Measurements from ENCODE around the gene LILRA1. TPM values are rescaled to one million over a fixed set of nuclear protein-coding genes. Genes with fewer than 3 reads are reported as not detected.
"Not testable (repeated sequence)": the region's sequence is repeated elsewhere in the genome, so short reads cannot be mapped to it uniquely, and the experiment has no call there.

Gene LILRA1
- total and polyA plus RNA-seq, 9 of the 15 experiments (the other 6 are each of a cell fraction or from before 2014, with no cell fraction given) = not detected

DNA sequence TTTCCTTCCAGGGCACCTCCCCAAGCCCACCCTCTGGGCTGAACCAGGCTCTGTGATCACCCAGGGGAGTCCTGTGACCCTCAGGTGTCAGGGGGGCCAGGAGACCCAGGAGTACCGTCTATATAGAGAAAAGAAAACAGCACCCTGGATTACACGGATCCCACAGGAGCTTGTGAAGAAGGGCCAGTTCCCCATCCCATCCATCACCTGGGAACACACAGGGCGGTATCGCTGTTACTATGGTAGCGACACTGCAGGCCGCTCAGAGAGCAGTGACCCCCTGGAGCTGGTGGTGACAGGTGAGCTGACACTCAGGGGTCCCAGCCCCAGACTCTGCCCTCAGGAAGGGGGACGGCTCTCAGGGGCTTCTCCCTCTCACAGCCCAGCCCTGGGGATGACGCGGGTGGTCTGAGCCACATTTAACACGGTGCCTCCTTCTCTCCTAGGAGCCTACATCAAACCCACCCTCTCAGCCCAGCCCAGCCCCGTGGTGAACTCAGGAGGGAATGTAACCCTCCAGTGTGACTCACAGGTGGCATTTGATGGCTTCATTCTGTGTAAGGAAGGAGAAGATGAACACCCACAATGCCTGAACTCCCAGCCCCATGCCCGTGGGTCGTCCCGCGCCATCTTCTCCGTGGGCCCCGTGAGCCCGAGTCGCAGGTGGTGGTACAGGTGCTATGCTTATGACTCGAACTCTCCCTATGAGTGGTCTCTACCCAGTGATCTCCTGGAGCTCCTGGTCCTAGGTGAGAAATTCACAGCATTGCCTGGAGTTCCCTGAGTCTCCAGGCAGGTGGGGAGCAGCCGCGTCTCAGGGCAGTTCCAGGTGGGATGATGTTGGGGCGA, 38.3 kb downstream of the LILRA1 start:
- under 1% methylated on average over 19 of the region's 23 CpGs for WGBS (ENCODE audit: insufficient coverage, low coverage, missing lambda C conversion rate)
- H3K27me3 ChIP-seq (ENCODE audit: control insufficient read depth in 2 of 2, insufficient read depth in 2 of 2, low read length in 2 of 2) = peaks cover 3 to 36% of the 10 kb centered on the region in 2 experiments; a peak in 3 of 5 replicates

DNA sequence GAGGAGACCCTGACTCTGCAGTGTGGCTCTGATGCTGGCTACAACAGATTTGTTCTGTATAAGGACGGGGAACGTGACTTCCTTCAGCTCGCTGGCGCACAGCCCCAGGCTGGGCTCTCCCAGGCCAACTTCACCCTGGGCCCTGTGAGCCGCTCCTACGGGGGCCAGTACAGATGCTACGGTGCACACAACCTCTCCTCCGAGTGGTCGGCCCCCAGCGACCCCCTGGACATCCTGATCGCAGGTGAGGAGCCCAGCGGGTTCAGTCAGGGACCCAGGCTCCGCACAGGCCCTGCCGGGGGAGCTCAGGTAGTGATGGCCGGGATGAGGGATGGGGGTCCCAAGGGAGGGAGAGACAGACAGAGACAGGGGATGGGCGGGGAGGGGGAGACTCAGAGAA, 39.1 kb downstream of the LILRA1 start:
- H3K79me2 ChIP-seq (ENCODE audit: control insufficient read depth, insufficient read depth, low read length); H2AFZ ChIP-seq (ENCODE audit: low read depth, low read length); FAIRE-seq; BruUV-seq (replicated peaks); H4K20me1 ChIP-seq (replicated peaks; ENCODE audit: control insufficient read depth, insufficient read depth, low read length); H3K27ac ChIP-seq (ENCODE audit: extremely low read depth, low read depth, low read length); H3K9ac ChIP-seq (ENCODE audit: insufficient read depth in 1 of 2, low read depth in 2 of 2, low read length in 2 of 2); H3K9me1 ChIP-seq (ENCODE audit: control insufficient read depth, insufficient read depth, low read length); DNase-seq (ENCODE audit: extremely low read depth in 1 of 4, low spot score in 3 of 4); intact Hi-C loops (cut with micrococcal nuclease); CTCF ChIA-PET (ENCODE audit: low intra/inter-chr PET ratio); ATAC-seq; H3K4me3 ChIP-seq; H3K4me2 ChIP-seq (ENCODE audit: insufficient read depth, low read length); H3K36me3 ChIP-seq (ENCODE audit: control insufficient read depth, insufficient read depth, low read length); H3K9me3 ChIP-seq (replicated peaks; ENCODE audit: control insufficient read depth, insufficient read depth, low read depth, low read length); H3K4me1 ChIP-seq (replicated peaks in 1 of 2; ENCODE audit: control insufficient read depth in 2 of 2, insufficient read depth in 2 of 2, low read length in 2 of 2); POLR2A ChIA-PET: not testable (repeated sequence)
- in situ Hi-C loops (cut with MboI) = loop anchor here (5.0 kb wide), 1 partner anchor 350 kb away; the partner anchor contains the start of gene LILRB2
- WGBS (ENCODE audit: insufficient coverage, low coverage, missing lambda C conversion rate) = 1% methylated on average over 15 of the region's 16 CpGs
- peaks cover 3 to 38% of the 10 kb centered on the region in 2 experiments; a peak in 3 of 5 replicates for H3K27me3 ChIP-seq (ENCODE audit: control insufficient read depth in 2 of 2, insufficient read depth in 2 of 2, low read length in 2 of 2)

More for the DNA sequence above, 38.3 kb downstream of the LILRA1 start:
- POLR2A ChIA-PET; H3K36me3 ChIP-seq (ENCODE audit: control insufficient read depth, insufficient read depth, low read length); H3K9me3 ChIP-seq (replicated peaks; ENCODE audit: control insufficient read depth, insufficient read depth, low read depth, low read length); H3K4me3 ChIP-seq; DNase-seq (ENCODE audit: extremely low read depth in 1 of 4, low spot score in 3 of 4); CTCF ChIA-PET (ENCODE audit: low intra/inter-chr PET ratio); FAIRE-seq; intact Hi-C loops (cut with micrococcal nuclease); H3K4me1 ChIP-seq (replicated peaks in 1 of 2; ENCODE audit: control insufficient read depth in 2 of 2, insufficient read depth in 2 of 2, low read length in 2 of 2); H3K9me1 ChIP-seq (ENCODE audit: control insufficient read depth, insufficient read depth, low read length); H3K27ac ChIP-seq (ENCODE audit: extremely low read depth, low read depth, low read length); H3K79me2 ChIP-seq (ENCODE audit: control insufficient read depth, insufficient read depth, low read length); H4K20me1 ChIP-seq (replicated peaks; ENCODE audit: control insufficient read depth, insufficient read depth, low read length); H3K9ac ChIP-seq (ENCODE audit: insufficient read depth in 1 of 2, low read depth in 2 of 2, low read length in 2 of 2); BruUV-seq (replicated peaks); H3K4me2 ChIP-seq (ENCODE audit: insufficient read depth, low read length); ATAC-seq; H2AFZ ChIP-seq (ENCODE audit: low read depth, low read length): not testable (repeated sequence)
- in situ Hi-C loops (cut with MboI) = loop anchor here (5.0 kb wide), 1 partner anchor 349 kb away; the partner anchor contains the start of gene LILRB2

All from K562 (cell line).